ENCODE measurements around the gene POSTN. TPM values are rescaled to one million over a fixed set of nuclear protein-coding genes. Genes with fewer than 3 reads are reported as not detected.

POSTN gene
- total and polyA plus RNA-seq, 11 donors, result 8.7 to 102 (median 24.2) TPM

DNA sequence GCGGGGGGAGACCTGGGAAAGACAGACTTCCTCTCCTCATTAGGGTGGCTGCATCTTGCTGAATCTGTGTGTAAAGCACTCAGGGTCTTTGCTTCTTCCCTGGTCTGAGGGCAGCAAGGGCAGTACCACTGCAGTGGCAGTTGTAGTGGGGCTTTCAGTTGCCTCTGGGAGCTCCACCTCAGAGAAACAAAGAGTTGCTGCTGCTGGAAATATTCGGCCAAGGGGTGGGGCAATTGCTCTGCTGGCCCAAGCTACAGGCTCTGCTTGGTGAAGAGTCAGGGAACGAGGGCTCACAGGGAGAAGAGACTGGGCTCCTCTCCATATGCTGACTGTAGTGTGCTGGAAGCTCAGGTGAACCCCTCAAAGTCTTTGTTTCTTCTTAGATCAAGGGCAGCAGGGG lies 52.5 kb downstream of the POSTN start:
- DNase-seq, result no peak
- ATAC-seq, result no peak
- intact Hi-C loops (cut with DNase I), result no loop called here
- Histone ChIP-seq H3K36me3 (no peaks in the 10 kb centered on the region), H3K9me3 (peaks cover 0 to 19% (median 0%) of the 10 kb centered on the region in 12 donors), H3K4me3 (no peak overlapping the region), H3K27ac (no peak overlapping the region), H3K4me1 (no peaks in the 10 kb centered on the region), H3K27me3 (no peaks in the 10 kb centered on the region)
- TF ChIP-seq, protein P1, sequence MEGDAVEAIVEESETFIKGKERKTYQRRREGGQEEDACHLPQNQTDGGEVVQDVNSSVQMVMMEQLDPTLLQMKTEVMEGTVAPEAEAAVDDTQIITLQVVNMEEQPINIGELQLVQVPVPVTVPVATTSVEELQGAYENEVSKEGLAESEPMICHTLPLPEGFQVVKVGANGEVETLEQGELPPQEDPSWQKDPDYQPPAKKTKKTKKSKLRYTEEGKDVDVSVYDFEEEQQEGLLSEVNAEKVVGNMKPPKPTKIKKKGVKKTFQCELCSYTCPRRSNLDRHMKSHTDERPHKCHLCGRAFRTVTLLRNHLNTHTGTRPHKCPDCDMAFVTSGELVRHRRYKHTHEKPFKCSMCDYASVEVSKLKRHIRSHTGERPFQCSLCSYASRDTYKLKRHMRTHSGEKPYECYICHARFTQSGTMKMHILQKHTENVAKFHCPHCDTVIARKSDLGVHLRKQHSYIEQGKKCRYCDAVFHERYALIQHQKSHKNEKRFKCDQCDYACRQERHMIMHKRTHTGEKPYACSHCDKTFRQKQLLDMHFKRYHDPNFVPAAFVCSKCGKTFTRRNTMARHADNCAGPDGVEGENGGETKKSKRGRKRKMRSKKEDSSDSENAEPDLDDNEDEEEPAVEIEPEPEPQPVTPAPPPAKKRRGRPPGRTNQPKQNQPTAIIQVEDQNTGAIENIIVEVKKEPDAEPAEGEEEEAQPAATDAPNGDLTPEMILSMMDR (IDR thresholded peaks at IDR 0.05), result no peak
- no peak for TF ChIP-seq POLR2A (IDR thresholded peaks at IDR 0.05)
- 64 to 84% (median 78%) methylated on average over 3 of the region's 3 CpGs for WGBS, 4 donors

DNA sequence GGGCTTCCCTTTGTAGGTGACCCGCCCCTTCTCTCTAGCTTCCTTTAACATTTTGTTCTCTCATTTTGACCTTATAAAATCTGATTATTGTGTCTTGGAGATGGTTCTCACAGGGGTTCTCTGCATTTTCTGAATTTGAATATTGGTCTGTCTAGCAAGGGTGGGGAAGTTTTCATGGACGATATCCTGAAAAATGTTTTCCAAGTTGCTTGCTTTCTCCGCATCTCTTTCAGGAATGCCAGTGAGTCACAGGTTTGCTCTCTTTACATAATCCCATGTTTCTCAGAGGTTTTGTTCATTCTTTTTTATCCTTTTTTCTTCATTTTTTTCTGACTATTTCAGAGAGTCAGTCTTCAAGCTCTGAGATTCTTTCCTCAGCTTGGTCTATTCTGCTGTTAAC lies 53.6 kb downstream of the POSTN start:
- TF ChIP-seq, protein P1 (IDR thresholded peaks at IDR 0.05), result no peak
- no peak for TF ChIP-seq POLR2A (IDR thresholded peaks at IDR 0.05)
- Histone ChIP-seq H3K27me3 (no peaks in the 10 kb centered on the region), H3K9me3 (peaks cover 0 to 19% (median 0%) of the 10 kb centered on the region in 12 donors), H3K36me3 (no peaks in the 10 kb centered on the region), H3K4me3 (no peak overlapping the region), H3K4me1 (no peaks in the 10 kb centered on the region), H3K27ac (no peak overlapping the region)
- WGBS, 4 donors, result 92 to 96% (median 96%) methylated on average over 3 of the region's 3 CpGs
- ATAC-seq, result no peak
- DNase-seq, result no peak
- intact Hi-C loops (cut with DNase I), result no loop called here

DNA sequence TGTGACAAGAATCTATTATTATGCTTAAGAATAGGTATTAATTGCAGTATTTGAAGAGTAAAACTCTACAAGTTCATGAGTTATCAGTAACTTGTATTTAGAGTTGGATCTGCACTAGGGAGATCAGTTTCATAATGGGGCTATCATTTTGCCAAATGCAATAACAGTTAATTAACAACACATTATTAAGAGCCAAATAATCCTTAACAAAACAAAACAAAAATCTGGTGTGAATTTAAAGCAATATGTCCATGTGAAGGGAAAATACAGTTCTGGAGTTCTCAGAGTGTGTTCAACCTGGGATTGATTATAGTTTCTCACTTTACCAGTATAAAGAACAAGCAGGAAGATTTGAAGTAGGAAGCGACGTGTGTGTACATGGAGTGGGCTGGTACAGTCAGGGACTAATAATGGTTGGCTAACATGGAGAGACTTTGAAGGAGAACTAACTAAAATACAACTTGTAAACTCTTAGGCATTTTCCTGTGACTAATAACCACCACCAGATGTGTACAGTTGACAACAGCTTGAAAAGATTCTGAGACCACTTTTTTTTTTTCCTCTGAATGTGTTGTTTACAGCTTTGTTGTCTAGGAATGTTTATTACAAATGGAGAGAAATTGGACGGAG lies 58.5 kb downstream of the POSTN start:
- TF ChIP-seq POLR2A (IDR thresholded peaks at IDR 0.05), result no peak
- TF ChIP-seq, protein P1 (IDR thresholded peaks at IDR 0.05), result no peak
- H3K36me3 ChIP-seq, result no peaks in the 10 kb centered on the region
- intact Hi-C loops (cut with DNase I), result no loop called here
- no peak overlapping the region for H3K27ac ChIP-seq
- H3K4me1 ChIP-seq, result no peaks in the 10 kb centered on the region
- no peak for ATAC-seq
- no peak for DNase-seq
- H3K27me3 ChIP-seq, result no peaks in the 10 kb centered on the region
- H3K4me3 ChIP-seq, result no peak overlapping the region
- 79 to 87% (median 86%) methylated on average over 3 of the region's 3 CpGs for WGBS, 4 donors
- H3K9me3 ChIP-seq, result peaks cover 0 to 5% (median 0%) of the 10 kb centered on the region in 12 donors

DNA sequence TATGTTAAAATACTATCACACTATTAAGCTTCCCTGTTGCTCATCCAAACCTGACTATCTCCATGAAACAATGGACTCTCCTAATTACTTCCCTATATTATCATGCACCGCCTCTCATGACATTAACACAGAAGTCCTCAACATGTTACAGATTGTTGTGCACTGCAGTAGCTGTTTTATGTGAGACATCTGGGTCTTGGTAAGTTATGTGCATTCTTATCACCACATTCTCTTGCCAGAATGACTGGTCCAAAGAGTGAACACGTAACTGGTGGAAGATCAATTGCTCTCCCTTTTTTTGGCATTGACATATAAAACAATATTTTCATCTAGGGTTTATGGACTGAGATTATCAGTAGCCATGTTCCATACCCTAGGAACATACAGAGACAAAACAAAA lies 59.4 kb downstream of the POSTN start:
- DNase-seq (no peak), ATAC-seq (no peak)
- no peaks in the 10 kb centered on the region for H3K9me3 ChIP-seq
- intact Hi-C loops (cut with DNase I), result no loop called here
- no peaks in the 10 kb centered on the region for H3K36me3 ChIP-seq
- WGBS, 4 donors, result 79 to 85% (median 81%) methylated on average over 2 of the region's 2 CpGs
- H3K27me3 ChIP-seq, result no peaks in the 10 kb centered on the region
- H3K4me1 ChIP-seq, result no peaks in the 10 kb centered on the region
- no peak overlapping the region for H3K27ac ChIP-seq
- H3K4me3 ChIP-seq, result no peak overlapping the region
- TF ChIP-seq POLR2A (IDR thresholded peaks at IDR 0.05), result no peak
- TF ChIP-seq, protein P1 (IDR thresholded peaks at IDR 0.05), result no peak

Data from heart left ventricle (tissue), 16 donors.